H1 (cell line): ENCODE data around the gene CRKL. TPM values are rescaled to one million over a fixed set of nuclear protein-coding genes. Genes with fewer than 3 reads are reported as not detected.
A peak's percentile ranks its signal among the peaks of the same experiment; 100 is the strongest.

Experiments
- CTCF ChIA-PET: fragments of 300-600 bp; sonication (Branson Sonifier 250); formaldehyde crosslinking; loops from one replicate; lab custom pipeline; 2021; ENCODE audit not compliant: partially characterized antibody; lab: Charles Lee
- POLR2A ChIA-PET: fragments of 300-600 bp; sonication (Branson Sonifier 250); formaldehyde crosslinking; loops from one replicate; lab custom pipeline; 2021; ENCODE audit warnings: inconsistent platforms; ENCODE audit not compliant: partially characterized antibody; lab: Charles Lee
- DNase-seq, 2 experiments: peaks; one replicate each; pipeline versions ENCODE4 v3.0.0 to v3.0.0-alpha.2; 2010 to 2022; ENCODE audit warnings: low spot score in 2 of 2, low read depth in 1 of 2, mixed read lengths in 1 of 2
- FAIRE-seq: peaks from 2 replicates; lab custom pipeline; 2011; peaks lifted over from hg19 to GRCh38; lab: Jason Lieb, UNC
- H2AFZ ChIP-seq: 2 replicates; pipeline ENCODE4 v1.8.1; 2012; ENCODE audit warnings: low read length, inconsistent platforms
- H2AK5ac ChIP-seq: 2 replicates; pipeline ENCODE4 v1.6.1; 2013; ENCODE audit warnings: low read depth, low read length
- H2BK120ac ChIP-seq: replicated peaks from 2 replicates; pipeline ENCODE3; 2013; ENCODE audit warnings: low read depth, low read length, inconsistent platforms
- H2BK12ac ChIP-seq: 2 replicates; pipeline ENCODE4 v1.6.1; 2013; ENCODE audit warnings: low read depth, low read length
- H2BK15ac ChIP-seq: 2 replicates; pipeline ENCODE4 v1.6.1; 2013; ENCODE audit warnings: low read length
- H2BK20ac ChIP-seq: 2 replicates; pipeline ENCODE4 v1.6.1; 2013; ENCODE audit warnings: low read length
- H2BK5ac ChIP-seq: 2 replicates; pipeline ENCODE4 v1.6.1; 2013; ENCODE audit warnings: low read depth, low read length
- H3K14ac ChIP-seq: 2 replicates; pipeline ENCODE4 v1.6.1; 2013; ENCODE audit warnings: inconsistent platforms; ENCODE audit not compliant: insufficient read length
- H3K18ac ChIP-seq: 2 replicates; pipeline ENCODE4 v1.6.1; 2013; ENCODE audit warnings: low read length; ENCODE audit errors: extremely low read depth
- H3K23ac ChIP-seq: 2 replicates; pipeline ENCODE4 v1.6.1; 2013; ENCODE audit warnings: inconsistent platforms; ENCODE audit not compliant: insufficient read length
- H3K23me2 ChIP-seq: 2 replicates; pipeline ENCODE4 v1.6.1; 2013; ENCODE audit warnings: low read depth, low read length
- H3K27ac ChIP-seq: 2 replicates; pipeline ENCODE4 v1.6.1; 2011; ENCODE audit warnings: low read depth, low read length, inconsistent platforms
- H3K27me3 ChIP-seq, 4 experiments: replicated peaks in 1 of 4; 1 replicate in 1 of 4; 2 replicates in 3 of 4; pipeline versions ENCODE4 v1.6.1 to v1.8.1; 2011 to 2013; ENCODE audit warnings: low read length in 3 of 4, mild to moderate bottlenecking in 3 of 4, inconsistent platforms in 2 of 4, mixed read lengths in 2 of 4, moderate library complexity in 1 of 4; ENCODE audit not compliant: control insufficient read depth in 3 of 4, insufficient read depth in 3 of 4; ENCODE audit errors: extremely low read depth in 1 of 4
- H3K36me3 ChIP-seq, 4 experiments: 2 replicates each; pipeline versions ENCODE4 v1.6.1 to v1.8.1; 2011 to 2013; ENCODE audit warnings: mild to moderate bottlenecking in 4 of 4, low read length in 3 of 4, moderate library complexity in 2 of 4, control low read depth in 1 of 4, inconsistent platforms in 1 of 4; ENCODE audit not compliant: insufficient read depth in 4 of 4, control insufficient read depth in 2 of 4
- H3K4ac ChIP-seq: replicated peaks from 2 replicates; pipeline ENCODE3; 2013; ENCODE audit warnings: low read length, low read depth, mixed read lengths, inconsistent platforms; ENCODE audit not compliant: insufficient read length
- H3K4me1 ChIP-seq, 4 experiments: replicated peaks in 1 of 4; 1 replicate in 1 of 4; 2 replicates in 3 of 4; pipeline versions ENCODE4 v1.6.1 to v1.8.1; 2011 to 2013; ENCODE audit warnings: low read length in 3 of 4, inconsistent platforms in 2 of 4, mixed read lengths in 1 of 4; ENCODE audit not compliant: insufficient read depth in 4 of 4, control insufficient read depth in 3 of 4
- H3K4me2 ChIP-seq, 2 experiments: 2 replicates each; pipeline versions ENCODE4 v1.6.1 to v1.8.1; 2011 to 2013; ENCODE audit warnings: low read depth in 2 of 2, low read length in 2 of 2, control low read depth in 1 of 2, inconsistent platforms in 1 of 2, mild to moderate bottlenecking in 1 of 2; ENCODE audit not compliant: insufficient read depth in 1 of 2
- H3K4me3 ChIP-seq, 4 experiments: fragments of 200-600, 300-600 bp in 1 of 4; sonication (generic), shearing (Covaris generic), sonication (Bioruptor Twin) in 1 of 4; 2 replicates each; pipeline versions ENCODE4 v1.5.1 to v1.8.1; 2011 to 2016; ENCODE audit warnings: low read length in 4 of 4, low read depth in 3 of 4, control low read depth in 2 of 4, inconsistent platforms in 2 of 4, mild to moderate bottlenecking in 2 of 4, mixed read lengths in 1 of 4, moderate library complexity in 1 of 4; ENCODE audit not compliant: insufficient read depth in 2 of 4; ENCODE audit errors: extremely low read depth in 1 of 4
- H3K56ac ChIP-seq: replicated peaks from 2 replicates; pipeline ENCODE3; 2013; ENCODE audit warnings: low read depth, mild to moderate bottlenecking, mixed read lengths, low read length, inconsistent platforms; ENCODE audit not compliant: insufficient read length
- H3K79me1 ChIP-seq: 2 replicates; pipeline ENCODE4 v1.6.1; 2013; ENCODE audit warnings: low read depth, low read length, control low read depth
- H3K79me2 ChIP-seq, 2 experiments: 2 replicates each; pipeline versions ENCODE4 v1.6.1 to v1.8.1; 2012 to 2013; ENCODE audit warnings: low read length in 2 of 2, mild to moderate bottlenecking in 2 of 2, inconsistent platforms in 1 of 2; ENCODE audit not compliant: insufficient read depth in 2 of 2, control insufficient read depth in 1 of 2
- H3K9ac ChIP-seq, 4 experiments: replicated peaks in 1 of 4; 1 replicate in 1 of 4; 2 replicates in 3 of 4; pipeline versions ENCODE4 v1.6.1 to v1.8.1; 2011 to 2013; ENCODE audit warnings: low read depth in 3 of 4, low read length in 3 of 4, control low read depth in 2 of 4, mild to moderate bottlenecking in 2 of 4, moderate library complexity in 2 of 4, inconsistent platforms in 1 of 4; ENCODE audit errors: extremely low read depth in 1 of 4
- H3K9me3 ChIP-seq, 2 experiments: 2 replicates each; pipeline versions ENCODE4 v1.6.1 to v1.8.1; 2012 to 2013; ENCODE audit warnings: mild to moderate bottlenecking in 2 of 2, moderate library complexity in 2 of 2, control low read depth in 1 of 2, inconsistent platforms in 1 of 2, low read depth in 1 of 2, low read length in 1 of 2, mixed read lengths in 1 of 2; ENCODE audit not compliant: insufficient read depth in 2 of 2
- H4K20me1 ChIP-seq, 2 experiments: replicated peaks in 1 of 2; 2 replicates each; pipeline versions ENCODE3 to v1.8.1; 2011 to 2013; ENCODE audit warnings: inconsistent platforms in 2 of 2, low read length in 2 of 2, mild to moderate bottlenecking in 1 of 2; ENCODE audit not compliant: insufficient read depth in 2 of 2, control insufficient read depth in 1 of 2
- H4K5ac ChIP-seq: 2 replicates; pipeline ENCODE4 v1.6.1; 2013; ENCODE audit warnings: low read length, low read depth, mixed read lengths, inconsistent platforms; ENCODE audit not compliant: insufficient read length
- H4K8ac ChIP-seq: 2 replicates; pipeline ENCODE4 v1.8.0; 2013; ENCODE audit warnings: mild to moderate bottlenecking, moderate library complexity, low read length, inconsistent platforms; ENCODE audit not compliant: insufficient read depth; ENCODE audit errors: extremely low read depth
- H4K91ac ChIP-seq: replicated peaks from 2 replicates; pipeline ENCODE3; 2013; ENCODE audit warnings: low read length, mixed read lengths, inconsistent platforms; ENCODE audit not compliant: insufficient read length
- HDAC2 ChIP-seq, 2 experiments: fragments of 300-600 bp in 1 of 2; sonication (generic) in 1 of 2; IDR thresholded peaks; 2 replicates each; pipeline ENCODE4 v1.6.1; 2011 to 2012; ENCODE audit warnings: low read depth in 2 of 2, low read length in 2 of 2, mild to moderate bottlenecking in 2 of 2, moderate library complexity in 2 of 2, borderline replicate concordance in 1 of 2, inconsistent platforms in 1 of 2
- MAFK ChIP-seq: IDR thresholded peaks from 2 replicates; pipeline ENCODE4 v1.6.1; 2012; ENCODE audit warnings: low read depth, mild to moderate bottlenecking, improper control_type of control experiment, low read length
- YY1 ChIP-seq: IDR thresholded peaks from 2 replicates; pipeline ENCODE4 v1.6.1; 2011; ENCODE audit warnings: low read depth, mild to moderate bottlenecking, low read length
- WGBS, 2 experiments: shearing (Covaris generic) in 1 of 2; methylation state at CpG; one replicate each; pipeline versions ENCODE4 v1.1.6 to v1.1.7; 2013 to 2015; ENCODE audit warnings: low lambda C conversion rate in 2 of 2, mixed read lengths in 2 of 2, inconsistent platforms in 1 of 2, low coverage in 1 of 2, missing lambda C conversion rate in 1 of 2; ENCODE audit not compliant: insufficient replicate concordance in 2 of 2, insufficient coverage in 1 of 2, insufficient read length in 1 of 2; ENCODE audit errors: extremely low coverage in 1 of 2, missing lambda C conversion rate in 1 of 2; 5-methylcytosine and 5-hydroxymethylcytosine counted together
- polyA plus RNA-seq, 7 experiments: library from polyadenylated mRNA; depleted of rRNA in 3 of 7; stranded (reverse) in 5 of 7; unstranded in 2 of 7; fragments of >200 nt in 5 of 7; fragments of 200-250 nt in 2 of 7; gene quantifications; 1 replicate in 5 of 7; 2 replicates in 1 of 7; 4 replicates in 1 of 7; pipeline versions ENCODE4 v1.2.1 to v1.2.3, GENCODE V29; 2011 to 2013; ENCODE audit warnings: missing spikeins in 2 of 7, mixed read lengths in 2 of 7
- total RNA-seq: library from RNA; stranded (reverse); fragmentation: NEBNext Ultra II Directional; extraction: Animal tissue kit (Norgen Biotek cat#: 25700); gene quantifications from 2 replicates; pipeline ENCODE4 v1.2.1, GENCODE V29; 2021

Gene CRKL
- total and polyA plus RNA-seq, 2 of the 8 experiments (the other 6 are each of a cell fraction or from before 2014, with no cell fraction given): 34.5 to 94.5 TPM

GRCh38 chr22:20946080-20946986 is 29.1 kb downstream of the CRKL start:
- Histone ChIP-seq H4K5ac (no peak overlapping the region), H3K4me2 (no peak overlapping the region), H3K79me2 (peaks cover 22 to 98% of the 10 kb centered on the region in 2 experiments), H2AFZ (no peak overlapping the region), H3K4me1 (no peaks in the 10 kb centered on the region; a peak in 1 of 7 replicates), H3K23me2 (no peaks in the 10 kb centered on the region), H3K9ac (no peak overlapping the region), H2BK5ac (peak overlapping the region; percentile 36; the same call in 1 of the 2 replicates), H3K27me3 (no peaks in the 10 kb centered on the region), H2BK120ac (no peak overlapping the region), H3K27ac (no peak overlapping the region), H2BK20ac (no peak overlapping the region), H3K14ac (no peak overlapping the region), H3K18ac (no peak overlapping the region), H3K36me3 (peaks cover 4 to 24% (median 18%) of the 10 kb centered on the region in 4 experiments; a peak in 6 of 8 replicates), H3K4ac (no peak overlapping the region), H4K8ac (no peak overlapping the region), H2AK5ac (no peak overlapping the region), H4K91ac (no peak overlapping the region)
- CTCF ChIA-PET: interaction anchor here (0.8 to 1.2 kb wide), 4 partner anchors 10 to 156 kb away, joined by 3 to 7 read pairs (median 4); no protein-coding TSS in a partner anchor
- POLR2A ChIA-PET: no interaction called here
- WGBS, 2 experiments: 88% methylated on average over 7 of the region's 7 CpGs; no CpG with 5 or more reads in 1 of the 2 experiments
- TF ChIP-seq YY1 (peak; percentile 85), MAFK (no peak), HDAC2 (IDR thresholded peaks at IDR 0.05; ENCODE audit: borderline replicate concordance in 1 of 2, low read depth in 2 of 2, low read length in 2 of 2) (no peak)
- TF ChIP-seq, all 59 proteins: peak for 1
- Histone ChIP-seq H3K4me3 (no peak overlapping the region), H4K20me1 (peaks cover 34 to 38% of the 10 kb centered on the region in 2 experiments), H3K79me1 (peaks cover 11% of the 10 kb centered on the region), H3K23ac (no peak overlapping the region), H2BK15ac (no peak overlapping the region), H3K9me3 (no peaks in the 10 kb centered on the region), H2BK12ac (no peak overlapping the region), H3K56ac (no peak overlapping the region)
- FAIRE-seq: no peak
- no peak for DNase-seq
